Measurements from ENCODE around the gene HSD17B2.

HSD17B2 gene

GRCh38 chr16:82016964-82017363 is 18.1 kb upstream of the HSD17B2 start:
- H3K4me3 ChIP-seq (ENCODE audit: low read length): no peak overlapping the region
- peak; percentile 86 for DNase-seq (ENCODE audit: low read depth)
- no peak for TF ChIP-seq CTCF (IDR thresholded peaks at IDR 0.05; ENCODE audit: insufficient read depth, low read depth, low read length, missing control alignments)

GRCh38 chr16:82017911-82018568 is 17.0 kb upstream of the HSD17B2 start:
- TF ChIP-seq CTCF (IDR thresholded peaks at IDR 0.05; ENCODE audit: insufficient read depth, low read depth, low read length, missing control alignments): no peak
- DNase-seq (ENCODE audit: low read depth): no peak

GRCh38 chr16:82019535-82019934 is 15.5 kb upstream of the HSD17B2 start:
- DNase-seq (ENCODE audit: low read depth): no peak
- no peak overlapping the region for H3K4me3 ChIP-seq (ENCODE audit: low read length)
- TF ChIP-seq CTCF (IDR thresholded peaks at IDR 0.05; ENCODE audit: insufficient read depth, low read depth, low read length, missing control alignments): no peak

More at GRCh38 chr16:82017911-82018568, 17.0 kb upstream of the HSD17B2 start:
- H3K4me3 ChIP-seq (ENCODE audit: low read length): no peak overlapping the region

GRCh38 chr16:82020051-82020450 is 15.0 kb upstream of the HSD17B2 start:
- no peak overlapping the region for H3K4me3 ChIP-seq (ENCODE audit: low read length)
- no peak for DNase-seq (ENCODE audit: low read depth)
- no peak for TF ChIP-seq CTCF (IDR thresholded peaks at IDR 0.05; ENCODE audit: insufficient read depth, low read depth, low read length, missing control alignments)

GRCh38 chr16:82023206-82023605 is 11.8 kb upstream of the HSD17B2 start:
- H3K4me3 ChIP-seq (ENCODE audit: low read length): no peak overlapping the region
- no peak for DNase-seq (ENCODE audit: low read depth)
- no peak for TF ChIP-seq CTCF (IDR thresholded peaks at IDR 0.05; ENCODE audit: insufficient read depth, low read depth, low read length, missing control alignments)

GRCh38 chr16:82024316-82024715 is 10.7 kb upstream of the HSD17B2 start:
- no peak for TF ChIP-seq CTCF (IDR thresholded peaks at IDR 0.05; ENCODE audit: insufficient read depth, low read depth, low read length, missing control alignments)
- DNase-seq (ENCODE audit: low read depth): no peak
- no peak overlapping the region for H3K4me3 ChIP-seq (ENCODE audit: low read length)

GRCh38 chr16:82024883-82025282 is 10.2 kb upstream of the HSD17B2 start:
- DNase-seq (ENCODE audit: low read depth): no peak
- H3K4me3 ChIP-seq (ENCODE audit: low read length): no peak overlapping the region
- no peak for TF ChIP-seq CTCF (IDR thresholded peaks at IDR 0.05; ENCODE audit: insufficient read depth, low read depth, low read length, missing control alignments)

Data from epithelial cell of esophagus (primary cell).